ENCODE results near the gene HMGN2. TPM values are rescaled to one million over a fixed set of nuclear protein-coding genes. Genes with fewer than 3 reads are reported as not detected.

HMGN2 gene
- polyA plus RNA-seq, result 100 to 1,000 TPM; 231 to 855 (median 506) TPM
- long read RNA-seq, donor 1, result 0 reads
- long read RNA-seq, donor 2, transcript HMGN2-201 (6 exons, 1,191 nt), result major isoform, 89 of 105 reads
- long read RNA-seq, donor 2, partial matches to known transcripts, result 11 of 105 reads
- long read RNA-seq, donor 2, other reads (novel, unspliced or antisense), result 0 of 105 reads
- long read RNA-seq, donor 3, transcript HMGN2-201 (6 exons, 1,191 nt), result major isoform, 161 of 464 reads
- long read RNA-seq, donor 3, partial matches to known transcripts, result 290 of 464 reads
- long read RNA-seq, donor 3, other reads (novel, unspliced or antisense), result 6 of 464 reads
- long read RNA-seq, donor 4, transcript HMGN2-201 (6 exons, 1,191 nt), result major isoform, 9 of 20 reads
- long read RNA-seq, donor 4, partial matches to known transcripts, result 11 of 20 reads
- long read RNA-seq, donor 4, other reads (novel, unspliced or antisense), result 0 of 20 reads
- long read RNA-seq, donor 5, transcript HMGN2-201 (6 exons, 1,191 nt), result major isoform, 55 of 126 reads
- long read RNA-seq, donor 5, partial matches to known transcripts, result 70 of 126 reads
- long read RNA-seq, donor 5, other reads (novel, unspliced or antisense), result 0 of 126 reads
- long read RNA-seq, donor 6, transcript HMGN2-201 (6 exons, 1,191 nt), result major isoform, 156 of 394 reads
- long read RNA-seq, donor 6, transcript HMGN2-205 (5 exons, 952 nt), result minor isoform, 9 of 394 reads
- long read RNA-seq, donor 6, partial matches to known transcripts, result 212 of 394 reads
- long read RNA-seq, donor 6, other reads (novel, unspliced or antisense), result 16 of 394 reads
- long read RNA-seq, donor 7, result 0 reads
- long read RNA-seq, donor 8, transcript HMGN2-201 (6 exons, 1,191 nt), result major isoform, 33 of 75 reads
- long read RNA-seq, donor 8, partial matches to known transcripts, result 42 of 75 reads
- long read RNA-seq, donor 8, other reads (novel, unspliced or antisense), result 0 of 75 reads
- long read RNA-seq, donor 9, transcript HMGN2-201 (6 exons, 1,191 nt), result major isoform, 68 of 70 reads
- long read RNA-seq, donor 9, partial matches to known transcripts, result 0 of 70 reads
- long read RNA-seq, donor 9, other reads (novel, unspliced or antisense), result 0 of 70 reads
- long read RNA-seq, donor 10, transcript HMGN2-201 (6 exons, 1,191 nt), result major isoform, 276 of 355 reads
- long read RNA-seq, donor 10, partial matches to known transcripts, result 44 of 355 reads
- long read RNA-seq, donor 10, other reads (novel, unspliced or antisense), result 27 of 355 reads

DNA sequence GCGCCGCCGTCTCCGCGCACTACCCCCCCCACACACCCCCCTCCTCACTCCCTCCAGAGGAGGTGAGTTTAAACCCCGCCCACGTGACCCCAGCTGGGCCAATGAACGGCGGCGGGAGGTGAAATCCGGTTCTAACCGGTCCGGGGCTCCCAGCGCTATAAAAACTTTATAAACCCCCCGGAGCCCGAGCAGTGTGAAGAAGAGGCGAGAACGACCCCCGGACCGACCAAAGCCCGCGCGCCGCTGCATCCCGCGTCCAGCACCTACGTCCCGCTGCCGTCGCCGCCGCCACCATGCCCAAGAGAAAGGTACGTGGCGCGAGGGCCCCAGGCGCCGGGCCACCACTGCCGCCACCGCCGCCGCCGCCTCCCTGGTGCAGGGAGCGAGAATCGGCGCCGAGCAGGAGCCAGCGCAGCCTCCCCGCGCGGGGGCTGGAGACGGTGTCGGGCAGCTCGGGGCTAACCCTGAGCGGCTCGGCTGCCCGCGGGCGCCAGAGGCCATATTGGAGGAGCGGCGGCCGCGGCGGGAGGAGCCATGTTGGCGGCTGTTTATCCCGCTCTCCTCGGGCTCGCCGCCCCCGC, at the start of gene HMGN2:
TSS of gene HMGN2 (plus strand) at position 121 of the 581 bp plus-strand sequence. CDS start at position 294, 173 bp downstream.
- Histone ChIP-seq H3K27me3 (ENCODE audit: control insufficient read depth in 3 of 3, insufficient read depth in 3 of 3, low read length in 3 of 3) (no peaks in the 10 kb centered on the region), H3K4me3 (ENCODE audit: low read depth in 1 of 3, low read length in 3 of 3) (peak within 1 kb of the TSS; percentile 69 to 98 (median 92)), H3K4me1 (ENCODE audit: control insufficient read depth in 3 of 3, insufficient read depth in 2 of 3, low read depth in 1 of 3, low read length in 2 of 3) (peaks cover 2 to 31% (median 7%) of the 10 kb centered on the region in 3 donors), H3K9me3 (ENCODE audit: control insufficient read depth in 2 of 2, insufficient read depth in 1 of 2, low read depth in 1 of 2, low read length in 1 of 2) (no peaks in the 10 kb centered on the region), H3K36me3 (ENCODE audit: control insufficient read depth in 3 of 3, insufficient read depth in 2 of 3, low read depth in 1 of 3, low read length in 3 of 3) (peaks cover 9 to 27% (median 10%) of the 10 kb centered on the region in 3 donors), H3K27ac (ENCODE audit: low read depth in 1 of 3, low read length in 2 of 3) (peak within 1 kb of the TSS; percentile 97 to 99 (median 98))
- DNase-seq (peak; percentile 86 to 92), FAIRE-seq (no peak)
- 0 to 1% (median 0%) methylated on average over 30 to 69 of the region's 69 CpGs for WGBS, 3 donors

DNA sequence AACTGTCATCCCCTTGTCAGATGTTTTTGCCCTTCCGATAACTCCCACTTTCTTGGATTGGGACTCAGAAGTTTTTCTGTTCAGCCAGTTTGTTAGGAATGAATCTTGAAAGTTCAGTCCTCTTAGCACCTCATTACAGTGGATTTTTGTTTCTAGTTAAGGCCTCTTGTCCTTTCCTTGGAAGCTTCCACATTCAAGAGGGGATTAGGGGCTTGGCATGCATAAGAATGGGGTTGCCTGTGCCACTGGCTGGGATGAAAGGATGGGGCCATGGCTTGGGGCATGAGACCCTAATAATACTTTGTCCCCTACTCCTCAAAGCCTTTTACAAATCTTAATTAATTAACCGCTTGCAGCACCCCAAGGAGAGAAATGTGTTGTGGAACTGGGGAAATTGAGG, 42.5 kb upstream of the HMGN2 start:
- Histone ChIP-seq H3K4me3 (ENCODE audit: low read depth in 1 of 3, low read length in 3 of 3) (no peak overlapping the region), H3K27me3 (ENCODE audit: control insufficient read depth in 3 of 3, insufficient read depth in 3 of 3, low read length in 3 of 3) (peaks cover 0 to 5% (median 2%) of the 10 kb centered on the region in 3 donors), H3K4me1 (ENCODE audit: control insufficient read depth in 3 of 3, insufficient read depth in 2 of 3, low read depth in 1 of 3, low read length in 2 of 3) (peaks cover 0 to 14% (median 7%) of the 10 kb centered on the region in 3 donors), H3K27ac (ENCODE audit: low read depth in 1 of 3, low read length in 2 of 3) (no peak overlapping the region), H3K9me3 (ENCODE audit: control insufficient read depth in 2 of 2, insufficient read depth in 1 of 2, low read depth in 1 of 2, low read length in 1 of 2) (no peaks in the 10 kb centered on the region), H3K36me3 (ENCODE audit: control insufficient read depth in 3 of 3, insufficient read depth in 2 of 3, low read depth in 1 of 3, low read length in 3 of 3) (no peaks in the 10 kb centered on the region)
- WGBS, 3 donors, result 89 to 94% (median 91%) methylated on average over 2 of the region's 2 CpGs
- DNase-seq (no peak), FAIRE-seq (no peak)

DNA sequence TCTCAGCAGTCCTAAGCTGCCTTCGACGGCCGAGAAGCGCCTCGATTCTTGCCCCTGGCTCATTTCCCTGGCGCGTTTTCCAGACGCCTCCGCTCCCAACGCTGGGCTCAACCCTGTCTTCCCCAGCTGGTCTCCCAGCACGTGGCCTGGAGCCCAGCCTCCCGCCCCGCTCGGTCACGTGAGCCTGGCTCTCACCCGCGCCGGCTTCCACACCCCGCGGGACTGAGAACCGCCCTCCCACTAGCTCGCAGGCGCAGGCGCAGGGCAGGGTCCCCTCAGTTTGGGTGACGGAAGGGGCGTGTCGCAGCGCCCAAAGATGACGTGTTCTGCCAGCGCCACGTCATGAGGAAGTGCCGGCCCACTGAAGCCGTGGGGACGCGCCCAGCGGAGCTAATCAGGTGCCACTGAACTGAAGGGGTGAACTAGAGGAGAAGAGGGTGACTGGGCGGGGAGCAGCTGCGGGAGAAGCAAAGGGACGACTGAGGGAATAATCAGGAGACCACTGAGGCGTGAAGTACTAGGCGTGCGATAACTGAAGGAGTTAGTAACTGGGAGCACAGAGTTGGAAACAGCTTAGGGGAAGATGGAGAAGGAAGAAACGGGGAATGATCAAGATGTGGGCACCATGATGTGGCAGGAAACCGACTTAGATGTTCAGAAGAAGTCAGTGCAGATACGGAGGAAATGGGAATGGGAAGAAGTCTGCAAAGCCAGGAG, 40.1 kb upstream of the HMGN2 start, which contains the start of gene DHDDS:
TSS of gene DHDDS (plus strand) at position 343 of the 717 bp plus-strand sequence. CDS start 625 bp downstream, outside the sequence.
- Histone ChIP-seq H3K4me3 (ENCODE audit: low read depth in 1 of 3, low read length in 3 of 3) (peak within 1 kb of the TSS; percentile 55 to 71 (median 61)), H3K4me1 (ENCODE audit: control insufficient read depth in 3 of 3, insufficient read depth in 2 of 3, low read depth in 1 of 3, low read length in 2 of 3) (peaks cover 0 to 14% (median 7%) of the 10 kb centered on the region in 3 donors), H3K36me3 (ENCODE audit: control insufficient read depth in 3 of 3, insufficient read depth in 2 of 3, low read depth in 1 of 3, low read length in 3 of 3) (peaks cover 0 to 17% (median 2%) of the 10 kb centered on the region in 3 donors), H3K27me3 (ENCODE audit: control insufficient read depth in 3 of 3, insufficient read depth in 3 of 3, low read length in 3 of 3) (peaks cover 0 to 2% (median 0%) of the 10 kb centered on the region in 3 donors), H3K27ac (ENCODE audit: low read depth in 1 of 3, low read length in 2 of 3) (peak within 1 kb of the TSS; percentile 74 to 90 (median 89)), H3K9me3 (ENCODE audit: control insufficient read depth in 2 of 2, insufficient read depth in 1 of 2, low read depth in 1 of 2, low read length in 1 of 2) (no peaks in the 10 kb centered on the region)
- no peak for FAIRE-seq
- peak; percentile 99 for DNase-seq
- 0% methylated on average over 45 of the region's 45 CpGs for WGBS, 3 donors

DNA sequence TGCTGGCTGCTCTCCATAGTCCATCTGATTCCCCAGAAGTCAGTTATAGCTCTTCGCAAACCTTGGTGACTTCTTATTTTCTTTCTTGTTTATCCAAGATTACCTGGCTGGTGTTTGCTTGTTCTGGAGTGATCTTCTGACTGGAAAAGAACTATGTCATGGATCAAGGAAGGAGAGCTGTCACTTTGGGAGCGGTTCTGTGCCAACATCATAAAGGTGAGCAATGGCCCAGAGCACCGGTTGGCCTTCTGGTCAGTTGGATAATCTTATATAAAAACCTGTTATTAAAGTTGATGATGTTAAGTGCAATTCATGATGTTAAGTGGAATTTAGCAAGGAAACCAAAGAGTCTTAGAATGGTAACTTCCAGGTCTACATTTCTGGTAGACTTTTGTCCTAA, 39.4 kb upstream of the HMGN2 start:
- Histone ChIP-seq H3K27ac (ENCODE audit: low read depth in 1 of 3, low read length in 2 of 3) (peak overlapping the region; percentile 74 to 90 (median 89)), H3K36me3 (ENCODE audit: control insufficient read depth in 3 of 3, insufficient read depth in 2 of 3, low read depth in 1 of 3, low read length in 3 of 3) (peaks cover 0 to 22% (median 2%) of the 10 kb centered on the region in 3 donors), H3K4me3 (ENCODE audit: low read depth in 1 of 3, low read length in 3 of 3) (peak overlapping the region; percentile 55 to 71 (median 61)), H3K4me1 (ENCODE audit: control insufficient read depth in 3 of 3, insufficient read depth in 2 of 3, low read depth in 1 of 3, low read length in 2 of 3) (peaks cover 0 to 14% (median 7%) of the 10 kb centered on the region in 3 donors), H3K9me3 (ENCODE audit: control insufficient read depth in 2 of 2, insufficient read depth in 1 of 2, low read depth in 1 of 2, low read length in 1 of 2) (no peaks in the 10 kb centered on the region), H3K27me3 (ENCODE audit: control insufficient read depth in 3 of 3, insufficient read depth in 3 of 3, low read length in 3 of 3) (peaks cover 0 to 2% (median 0%) of the 10 kb centered on the region in 3 donors)
- FAIRE-seq (no peak), DNase-seq (peak in 1 of 2 donors; percentile 45)
- 29 to 32% (median 29%) methylated on average over 3 of the region's 3 CpGs for WGBS, 3 donors

DNA sequence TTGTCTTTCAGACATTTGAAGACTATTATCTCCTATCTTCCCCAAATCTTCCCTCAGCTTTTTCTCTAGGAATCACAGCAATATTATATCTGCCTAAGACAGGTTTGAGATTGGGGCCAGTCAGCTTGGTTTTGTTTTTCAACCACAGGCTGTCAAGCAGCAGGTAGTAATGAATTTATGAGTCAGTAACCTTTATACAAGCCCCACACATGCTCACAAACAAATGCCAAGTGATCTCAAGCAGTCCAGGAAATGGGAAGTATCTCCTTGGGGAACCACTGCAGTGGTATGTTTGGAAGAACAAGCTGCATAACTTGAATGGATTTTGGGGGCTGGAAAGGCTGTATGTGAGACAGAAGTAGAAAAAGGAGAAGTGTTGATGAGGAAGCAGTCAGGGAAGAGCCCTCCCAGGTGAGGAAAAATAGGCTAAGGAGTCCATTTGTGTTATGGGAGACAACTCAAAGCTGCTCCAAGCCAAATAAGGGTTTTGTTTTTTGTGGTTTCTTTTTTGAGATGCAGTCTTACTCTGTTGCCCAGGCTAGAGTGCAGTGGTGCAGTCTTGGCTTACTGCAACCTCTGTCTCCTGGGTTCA, 38.0 kb upstream of the HMGN2 start:
- Histone ChIP-seq H3K36me3 (ENCODE audit: control insufficient read depth in 3 of 3, insufficient read depth in 2 of 3, low read depth in 1 of 3, low read length in 3 of 3) (peaks cover 7 to 35% (median 7%) of the 10 kb centered on the region in 3 donors), H3K4me1 (ENCODE audit: control insufficient read depth in 3 of 3, insufficient read depth in 2 of 3, low read depth in 1 of 3, low read length in 2 of 3) (peaks cover 0 to 14% (median 7%) of the 10 kb centered on the region in 3 donors), H3K27ac (ENCODE audit: low read depth in 1 of 3, low read length in 2 of 3) (no peak overlapping the region), H3K9me3 (ENCODE audit: control insufficient read depth in 2 of 2, insufficient read depth in 1 of 2, low read depth in 1 of 2, low read length in 1 of 2) (no peaks in the 10 kb centered on the region), H3K4me3 (ENCODE audit: low read depth in 1 of 3, low read length in 3 of 3) (no peak overlapping the region), H3K27me3 (ENCODE audit: control insufficient read depth in 3 of 3, insufficient read depth in 3 of 3, low read length in 3 of 3) (peaks cover 0 to 2% (median 0%) of the 10 kb centered on the region in 3 donors)
- FAIRE-seq (no peak), DNase-seq (peak in 1 of 2 donors; percentile 8)

DNA sequence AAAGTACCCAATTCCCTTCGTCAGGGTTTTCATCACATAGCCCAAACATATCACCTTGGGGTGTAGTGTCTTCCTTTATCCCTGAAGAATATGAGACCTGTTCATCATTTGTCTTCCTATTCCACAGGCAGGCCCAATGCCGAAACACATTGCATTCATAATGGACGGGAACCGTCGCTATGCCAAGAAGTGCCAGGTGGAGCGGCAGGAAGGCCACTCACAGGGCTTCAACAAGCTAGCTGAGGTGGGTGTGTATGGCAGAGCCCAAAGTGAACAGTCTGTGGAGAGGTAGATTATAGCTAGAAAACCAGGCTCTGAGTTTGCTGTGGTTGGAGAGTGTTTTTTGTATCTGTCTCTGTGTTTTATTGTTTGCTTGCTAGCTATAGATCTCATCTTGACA, 34.2 kb upstream of the HMGN2 start:
- FAIRE-seq (no peak), DNase-seq (no peak)

DNA sequence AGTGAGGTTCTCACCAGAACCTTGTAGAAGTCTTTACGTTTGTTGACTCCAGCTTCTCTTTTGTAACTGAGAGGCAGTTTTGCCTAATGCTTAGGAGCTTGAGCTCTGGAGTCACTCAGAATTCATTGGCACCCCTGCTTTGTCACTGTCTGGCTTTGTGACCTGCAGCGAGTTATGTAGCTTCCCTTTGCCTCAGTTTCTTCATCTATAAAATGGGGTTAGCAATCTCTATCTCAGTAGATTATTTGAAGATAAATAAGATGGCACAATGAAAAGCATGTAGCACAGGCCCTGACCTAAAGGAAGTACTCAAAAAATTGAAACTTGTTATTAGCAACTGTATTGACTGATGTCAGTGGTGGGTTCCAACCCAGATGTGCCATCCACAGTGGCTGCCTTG, 32.0 kb upstream of the HMGN2 start:
- Histone ChIP-seq H3K4me1 (ENCODE audit: control insufficient read depth in 3 of 3, insufficient read depth in 2 of 3, low read depth in 1 of 3, low read length in 2 of 3) (no peaks in the 10 kb centered on the region), H3K9me3 (ENCODE audit: control insufficient read depth in 2 of 2, insufficient read depth in 1 of 2, low read depth in 1 of 2, low read length in 1 of 2) (no peaks in the 10 kb centered on the region), H3K27me3 (ENCODE audit: control insufficient read depth in 3 of 3, insufficient read depth in 3 of 3, low read length in 3 of 3) (no peaks in the 10 kb centered on the region), H3K4me3 (ENCODE audit: low read depth in 1 of 3, low read length in 3 of 3) (no peak overlapping the region), H3K27ac (ENCODE audit: low read depth in 1 of 3, low read length in 2 of 3) (no peak overlapping the region), H3K36me3 (ENCODE audit: control insufficient read depth in 3 of 3, insufficient read depth in 2 of 3, low read depth in 1 of 3, low read length in 3 of 3) (peaks cover 21 to 66% (median 26%) of the 10 kb centered on the region in 3 donors)
- WGBS, 3 donors, result 94 to 99% (median 97%) methylated on average over 2 of the region's 2 CpGs
- DNase-seq (no peak), FAIRE-seq (no peak)

More for the DNA sequence above, 34.2 kb upstream of the HMGN2 start:
- peaks cover 16 to 62% (median 18%) of the 10 kb centered on the region in 3 donors for H3K36me3 ChIP-seq (ENCODE audit: control insufficient read depth in 3 of 3, insufficient read depth in 2 of 3, low read depth in 1 of 3, low read length in 3 of 3)
- no peaks in the 10 kb centered on the region for H3K27me3 ChIP-seq (ENCODE audit: control insufficient read depth in 3 of 3, insufficient read depth in 3 of 3, low read length in 3 of 3)
- 97 to 100% (median 98%) methylated on average over 6 of the region's 6 CpGs for WGBS, 3 donors
- no peak overlapping the region for H3K27ac ChIP-seq (ENCODE audit: low read depth in 1 of 3, low read length in 2 of 3)
- no peaks in the 10 kb centered on the region for H3K9me3 ChIP-seq (ENCODE audit: control insufficient read depth in 2 of 2, insufficient read depth in 1 of 2, low read depth in 1 of 2, low read length in 1 of 2)
- H3K4me1 ChIP-seq (ENCODE audit: control insufficient read depth in 3 of 3, insufficient read depth in 2 of 3, low read depth in 1 of 3, low read length in 2 of 3), result peaks cover 0 to 4% (median 4%) of the 10 kb centered on the region in 3 donors
- H3K4me3 ChIP-seq (ENCODE audit: low read depth in 1 of 3, low read length in 3 of 3), result no peak overlapping the region
